HG03571 (cell line): Measurements from ENCODE around the gene PIH1D1.
A peak's percentile ranks its signal among the peaks of the same experiment; 100 is the strongest.
"Not testable (repeated sequence)": the region's sequence is repeated elsewhere in the genome, so short reads cannot be mapped to it uniquely, and the experiment has no call there.

ENCODE experiments used
- ATAC-seq: cut with Tn5 transposase; IDR thresholded peaks from one replicate; pipeline ENCODE4 v1.9.1; 2021; ENCODE audit not compliant: unreplicated experiment

PIH1D1 gene

GRCh38 chr19:49456326-49456725 lies 4.7 kb upstream of the PIH1D1 start:
- ATAC-seq: no peak

GRCh38 chr19:49455773-49456172 lies 4.2 kb upstream of the PIH1D1 start:
- no peak for ATAC-seq

GRCh38 chr19:49453757-49454240 lies 2.2 kb upstream of the PIH1D1 start:
- ATAC-seq: no peak

GRCh38 chr19:49453013-49453756 lies 1.6 kb upstream of the PIH1D1 start, which contains the start of gene ALDH16A1:
Gene ALDH16A1, plus strand, starts transcription at chr19:49453225. Its CDS starts 107 bp downstream, at chr19:49453332.
- ATAC-seq: peak; percentile 63

- no peak for ATAC-seq
Observed at GRCh38 chr19:49450405-49450804, 1.2 kb downstream of the PIH1D1 start.

GRCh38 chr19:49448432-49448786 lies 3.2 kb downstream of the PIH1D1 start:
- no peak for ATAC-seq

GRCh38 chr19:49447485-49448431 lies 3.9 kb downstream of the PIH1D1 start:
- ATAC-seq: no peak

GRCh38 chr19:49445997-49446396 lies 5.6 kb downstream of the PIH1D1 start:
- no peak for ATAC-seq

- ATAC-seq: not testable (repeated sequence)
Observed at GRCh38 chr19:49444100-49444700, 7.4 kb downstream of the PIH1D1 start.

GRCh38 chr19:49443366-49444099 lies 8.1 kb downstream of the PIH1D1 start:
- ATAC-seq: peak; percentile 68

- no peak for ATAC-seq
Observed at GRCh38 chr19:49442771-49443365, 8.7 kb downstream of the PIH1D1 start.

GRCh38 chr19:49442354-49442753 lies 9.3 kb downstream of the PIH1D1 start:
- no peak for ATAC-seq

GRCh38 chr19:49441960-49442350 lies 9.7 kb downstream of the PIH1D1 start:
- ATAC-seq: no peak

- ATAC-seq: no peak
Observed at GRCh38 chr19:49441210-49441959, 10.2 kb downstream of the PIH1D1 start, which contains the start of gene SLC17A7. Gene SLC17A7, minus strand, starts transcription at chr19:49441527. Its CDS starts 148 bp downstream, at chr19:49441379.

GRCh38 chr19:49440439-49441209 lies 11.0 kb downstream of the PIH1D1 start:
- ATAC-seq: no peak

- ATAC-seq: no peak
Observed at GRCh38 chr19:49439836-49440235, 11.8 kb downstream of the PIH1D1 start.

GRCh38 chr19:49438261-49438660 lies 13.4 kb downstream of the PIH1D1 start:
- ATAC-seq: no peak

- ATAC-seq: no peak
Observed at GRCh38 chr19:49437231-49437630, 14.4 kb downstream of the PIH1D1 start.
